Islet of Langerhans (tissue), 1 donor: ENCODE data around the gene VKORC1.

Experiments used
- FAIRE-seq: peaks from one replicate; lab custom pipeline; 2011; peaks lifted over from hg19 to GRCh38; lab: Jason Lieb, UNC

Gene VKORC1

GRCh38 chr16:31082368-31083045, 12.1 kb downstream of the VKORC1 start:
- FAIRE-seq, result no peak

GRCh38 chr16:31081428-31082351, 12.9 kb downstream of the VKORC1 start:
- no peak for FAIRE-seq

GRCh38 chr16:31080756-31081419, 13.7 kb downstream of the VKORC1 start:
- FAIRE-seq, result no peak

GRCh38 chr16:31080035-31080629, 14.5 kb downstream of the VKORC1 start:
- no peak for FAIRE-seq

GRCh38 chr16:31079342-31079944, 15.2 kb downstream of the VKORC1 start:
- FAIRE-seq, result no peak

GRCh38 chr16:31078597-31079341, 15.8 kb downstream of the VKORC1 start:
- FAIRE-seq, result no peak

- FAIRE-seq, result no peak
Observed at GRCh38 chr16:31077592-31078396, 16.8 kb downstream of the VKORC1 start.

- no peak for FAIRE-seq
Observed at GRCh38 chr16:31077024-31077423, 17.6 kb downstream of the VKORC1 start.

GRCh38 chr16:31076319-31076718, 18.3 kb downstream of the VKORC1 start:
- FAIRE-seq, result no peak

GRCh38 chr16:31074814-31075183, 19.8 kb downstream of the VKORC1 start:
- FAIRE-seq, result no peak

GRCh38 chr16:31073970-31074813, 20.4 kb downstream of the VKORC1 start, which contains the start of the genes ZNF646 and ZNF668:
Gene ZNF646, plus strand, starts transcription at chr16:31074422. Its CDS starts 1,903 bp downstream, at chr16:31076325.
Gene ZNF668, minus strand, starts transcription at chr16:31074240. Its CDS starts 9,781 bp downstream, at chr16:31064459.
- peak; percentile 56 for FAIRE-seq

GRCh38 chr16:31073142-31073969, 21.2 kb downstream of the VKORC1 start:
- FAIRE-seq, result no peak

- no peak for FAIRE-seq
Observed at GRCh38 chr16:31072540-31073141, 22.0 kb downstream of the VKORC1 start.

- FAIRE-seq, result no peak
Observed at GRCh38 chr16:31071861-31072260, 22.7 kb downstream of the VKORC1 start.

GRCh38 chr16:31067342-31067741, 27.3 kb downstream of the VKORC1 start:
- FAIRE-seq, result no peak

- FAIRE-seq, result no peak
Observed at GRCh38 chr16:31064882-31065461, 29.6 kb downstream of the VKORC1 start.

- FAIRE-seq, result no peak
Observed at GRCh38 chr16:31063843-31064611, 30.6 kb downstream of the VKORC1 start.
